A549 (cell line): ENCODE measurements around the gene NR3C2.

ENCODE experiments used
- EHF ChIP-seq: fragments of 250-450 bp; sonication (Bioruptor Pico); IDR thresholded peaks from 2 replicates; pipeline ENCODE4 v1.5.0; 2020; ENCODE audit warnings: mild to moderate bottlenecking
- EHMT2 ChIP-seq: fragments of 200-600 bp; sonication (generic); IDR thresholded peaks from 2 replicates; pipeline ENCODE4 v1.6.1; 2016; ENCODE audit warnings: antibody characterized with exemption, low read depth, mild to moderate bottlenecking, moderate library complexity
- ESRRA ChIP-seq: fragments of 150-350 bp; IDR thresholded peaks from 2 replicates; pipeline ENCODE4 v1.6.1; 2014; ENCODE audit warnings: mild to moderate bottlenecking, low read length, borderline replicate concordance
- GATA3 ChIP-seq: IDR thresholded peaks from 2 replicates; pipeline ENCODE4 v1.6.1; 2012; ENCODE audit warnings: borderline replicate concordance
- JUNB ChIP-seq: fragments of >200 bp; sonication (Bioruptor Twin); formaldehyde crosslinking; IDR thresholded peaks from 2 replicates; pipeline ENCODE4 v1.6.1; 2016
- MAX ChIP-seq: IDR thresholded peaks from 2 replicates; pipeline ENCODE4 v1.6.1; 2012
- PBX3 ChIP-seq: IDR thresholded peaks from 2 replicates; pipeline ENCODE4 v1.6.1; 2012
- POLR2A ChIP-seq: IDR thresholded peaks from 2 replicates; pipeline ENCODE4 v1.6.1; 2012; ENCODE audit warnings: mild to moderate bottlenecking, low read length
- RAD21 ChIP-seq, 2 experiments: fragments of >200 bp in 1 of 2; sonication (Bioruptor Twin) in 1 of 2; formaldehyde crosslinking in 1 of 2; IDR thresholded peaks in 1 of 2; conservative IDR thresholded peaks in 1 of 2; 2 replicates in 1 of 2; 3 replicates in 1 of 2; pipeline ENCODE4 v1.6.1; 2012 to 2018; ENCODE audit warnings: inconsistent platforms in 1 of 2
- RNF2 ChIP-seq: fragments of 200-600 bp; sonication (generic); IDR thresholded peaks from 2 replicates; pipeline ENCODE4 v1.6.1; 2016; ENCODE audit warnings: low read depth, mild to moderate bottlenecking, antibody characterized with exemption, moderate library complexity, borderline replicate concordance
- TFCP2L1 ChIP-seq: fragments of 250-450 bp; sonication (Bioruptor Pico); IDR thresholded peaks from 2 replicates; pipeline ENCODE4 v1.5.0; 2021; ENCODE audit warnings: mild to moderate bottlenecking
- TF ChIP-seq, protein P1 (sequence below): fragments of >200 bp; sonication (Bioruptor Twin); formaldehyde crosslinking; IDR thresholded peaks from 3 replicates; pipeline ENCODE4 v1.5.1; 2016
- TF ChIP-seq, protein P2 (sequence below): fragments of 250-450 bp; sonication (Bioruptor Pico); IDR thresholded peaks from 2 replicates; pipeline ENCODE4 v1.5.0; 2021; ENCODE audit warnings: mild to moderate bottlenecking, moderate library complexity, borderline replicate concordance

DNA sequence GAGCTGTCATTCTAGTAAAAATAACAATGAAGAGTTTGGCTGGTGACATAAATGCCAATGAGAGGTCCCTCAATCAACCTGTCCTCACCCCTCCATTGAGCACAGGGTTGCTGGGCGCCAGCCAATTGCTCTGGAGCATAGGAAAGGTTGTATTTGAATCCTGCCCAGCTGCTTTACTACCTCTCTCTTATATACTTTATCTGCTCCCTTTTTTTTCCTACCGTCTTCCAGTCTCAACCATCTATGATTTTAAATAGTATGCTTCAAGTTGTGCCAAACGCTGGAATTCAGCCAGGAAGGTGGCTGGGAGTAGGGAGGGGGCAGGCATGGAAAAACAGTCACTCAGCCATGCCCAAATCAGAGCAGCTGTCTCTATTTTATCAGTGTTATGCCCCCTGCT, 153.8 kb downstream of the NR3C2 start:
- TF ChIP-seq, protein P1, sequence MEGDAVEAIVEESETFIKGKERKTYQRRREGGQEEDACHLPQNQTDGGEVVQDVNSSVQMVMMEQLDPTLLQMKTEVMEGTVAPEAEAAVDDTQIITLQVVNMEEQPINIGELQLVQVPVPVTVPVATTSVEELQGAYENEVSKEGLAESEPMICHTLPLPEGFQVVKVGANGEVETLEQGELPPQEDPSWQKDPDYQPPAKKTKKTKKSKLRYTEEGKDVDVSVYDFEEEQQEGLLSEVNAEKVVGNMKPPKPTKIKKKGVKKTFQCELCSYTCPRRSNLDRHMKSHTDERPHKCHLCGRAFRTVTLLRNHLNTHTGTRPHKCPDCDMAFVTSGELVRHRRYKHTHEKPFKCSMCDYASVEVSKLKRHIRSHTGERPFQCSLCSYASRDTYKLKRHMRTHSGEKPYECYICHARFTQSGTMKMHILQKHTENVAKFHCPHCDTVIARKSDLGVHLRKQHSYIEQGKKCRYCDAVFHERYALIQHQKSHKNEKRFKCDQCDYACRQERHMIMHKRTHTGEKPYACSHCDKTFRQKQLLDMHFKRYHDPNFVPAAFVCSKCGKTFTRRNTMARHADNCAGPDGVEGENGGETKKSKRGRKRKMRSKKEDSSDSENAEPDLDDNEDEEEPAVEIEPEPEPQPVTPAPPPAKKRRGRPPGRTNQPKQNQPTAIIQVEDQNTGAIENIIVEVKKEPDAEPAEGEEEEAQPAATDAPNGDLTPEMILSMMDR, result no peak
- no peak for TF ChIP-seq JUNB
- TF ChIP-seq TFCP2L1 (CRISPR knock-in tag), result no peak
- no peak for TF ChIP-seq PBX3
- no peak for TF ChIP-seq RAD21 (conservative IDR thresholded peaks at IDR 0.05 in 1 of 2, IDR thresholded peaks at IDR 0.05 in 1 of 2)
- TF ChIP-seq GATA3, result no peak
- no peak for TF ChIP-seq RNF2
- no peak for TF ChIP-seq POLR2A
- TF ChIP-seq ESRRA, result no peak
- TF ChIP-seq, protein P2, sequence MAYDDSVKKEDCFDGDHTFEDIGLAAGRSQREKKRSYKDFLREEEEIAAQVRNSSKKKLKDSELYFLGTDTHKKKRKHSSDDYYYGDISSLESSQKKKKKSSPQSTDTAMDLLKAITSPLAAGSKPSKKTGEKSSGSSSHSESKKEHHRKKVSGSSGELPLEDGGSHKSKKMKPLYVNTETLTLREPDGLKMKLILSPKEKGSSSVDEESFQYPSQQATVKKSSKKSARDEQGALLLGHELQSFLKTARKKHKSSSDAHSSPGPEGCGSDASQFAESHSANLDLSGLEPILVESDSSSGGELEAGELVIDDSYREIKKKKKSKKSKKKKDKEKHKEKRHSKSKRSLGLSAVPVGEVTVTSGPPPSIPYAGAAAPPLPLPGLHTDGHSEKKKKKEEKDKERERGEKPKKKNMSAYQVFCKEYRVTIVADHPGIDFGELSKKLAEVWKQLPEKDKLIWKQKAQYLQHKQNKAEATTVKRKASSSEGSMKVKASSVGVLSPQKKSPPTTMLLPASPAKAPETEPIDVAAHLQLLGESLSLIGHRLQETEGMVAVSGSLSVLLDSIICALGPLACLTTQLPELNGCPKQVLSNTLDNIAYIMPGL (CRISPR knock-in tag), result no peak
- TF ChIP-seq EHF (CRISPR knock-in tag), result no peak
- TF ChIP-seq EHMT2, result no peak
- TF ChIP-seq MAX, result no peak
